Mesothelial cell of epicardium (in vitro differentiated cells): ENCODE results near the gene RSBN1. TPM values are rescaled to one million over a fixed set of nuclear protein-coding genes. Genes with fewer than 3 reads are reported as not detected.
"Not testable (repeated sequence)": the region's sequence is repeated elsewhere in the genome, so short reads cannot be mapped to it uniquely, and the experiment has no call there.

Source experiments
- DNase-seq, 2 experiments: peaks; one replicate each; pipeline ENCODE4 v3.0.0; 2021; ENCODE audit warnings: low spot score in 2 of 2; ENCODE audit not compliant: unreplicated experiment in 2 of 2
- H3K27ac Mint-ChIP-seq: 2 replicates; pipeline ENCODE4 v1.8.0; 2021; ENCODE audit warnings: mixed read lengths
- H3K27me3 Mint-ChIP-seq: 2 replicates; pipeline ENCODE4 v1.8.0; 2021; ENCODE audit warnings: low read depth, mixed read lengths
- H3K36me3 Mint-ChIP-seq: 2 replicates; pipeline ENCODE4 v1.8.0; 2021; ENCODE audit warnings: mixed read lengths
- H3K4me1 Mint-ChIP-seq: 2 replicates; pipeline ENCODE4 v1.8.0; 2021; ENCODE audit warnings: mixed read lengths
- H3K4me3 Mint-ChIP-seq: 2 replicates; pipeline ENCODE4 v1.8.0; 2021; ENCODE audit warnings: mild to moderate bottlenecking, moderate library complexity, mixed read lengths
- H3K9me3 Mint-ChIP-seq: 2 replicates; pipeline ENCODE4 v1.8.0; 2021; ENCODE audit warnings: mixed read lengths
- CTCF ChIP-seq: fragments of 200-600 bp; sonication (generic); IDR thresholded peaks from one replicate; pipeline ENCODE4 v1.5.0; 2021; ENCODE audit warnings: antibody characterized with exemption; ENCODE audit not compliant: unreplicated experiment
- total RNA-seq: library from RNA; stranded (reverse); gene quantifications from 3 replicates; pipeline ENCODE4 v1.2.1, GENCODE V29; 2021

The RSBN1 gene
- total RNA-seq, 1 donor from 2014 or later: 23.7 TPM

DNA sequence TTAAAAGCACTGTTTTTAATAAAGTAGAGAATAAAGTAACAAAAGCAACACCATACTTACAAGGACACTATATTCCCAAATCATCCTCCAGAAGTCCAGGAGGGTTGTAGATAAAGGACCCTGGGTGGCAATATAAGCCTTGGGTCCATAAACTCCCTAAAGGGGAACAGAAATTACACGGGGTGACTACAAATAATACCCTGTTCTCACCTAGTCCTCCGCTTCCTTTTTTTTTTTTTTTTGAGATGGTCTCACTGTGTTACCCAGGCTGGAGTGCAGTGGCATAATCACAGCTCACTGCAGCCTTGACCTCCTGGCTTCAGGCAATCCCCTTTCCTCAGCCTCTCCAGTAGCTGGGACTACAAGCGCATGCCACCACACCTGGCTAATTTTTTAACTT lies 46.1 kb upstream of the RSBN1 start:
- DNase-seq: no peak
- H3K27ac Mint-ChIP-seq: no peak overlapping the region

GRCh38 chr1:113857776-113858175 lies 45.5 kb upstream of the RSBN1 start:
- DNase-seq: no peak
- no peak for TF ChIP-seq CTCF
- H3K9me3 Mint-ChIP-seq: no peaks in the 10 kb centered on the region
- H3K27me3 Mint-ChIP-seq: no peaks in the 10 kb centered on the region
- H3K36me3 Mint-ChIP-seq: no peaks in the 10 kb centered on the region
- no peak overlapping the region for H3K27ac Mint-ChIP-seq
- no peak overlapping the region for H3K4me3 Mint-ChIP-seq
- H3K4me1 Mint-ChIP-seq: peaks cover 2% of the 10 kb centered on the region

More for the DNA sequence above, 46.1 kb upstream of the RSBN1 start:
- H3K4me1 Mint-ChIP-seq: peaks cover 2% of the 10 kb centered on the region
- no peak overlapping the region for H3K4me3 Mint-ChIP-seq
- H3K36me3 Mint-ChIP-seq: no peaks in the 10 kb centered on the region
- H3K27me3 Mint-ChIP-seq: no peaks in the 10 kb centered on the region
- H3K9me3 Mint-ChIP-seq: no peaks in the 10 kb centered on the region
- TF ChIP-seq CTCF: no peak

- H3K4me1 Mint-ChIP-seq: peaks cover 2% of the 10 kb centered on the region
- no peak for DNase-seq
- no peak overlapping the region for H3K4me3 Mint-ChIP-seq
- no peak overlapping the region for H3K27ac Mint-ChIP-seq
- H3K27me3 Mint-ChIP-seq: no peaks in the 10 kb centered on the region
- H3K36me3 Mint-ChIP-seq: no peaks in the 10 kb centered on the region
- no peak for TF ChIP-seq CTCF
- no peaks in the 10 kb centered on the region for H3K9me3 Mint-ChIP-seq
These were observed 44.1 kb upstream of the RSBN1 start for GRCh38 chr1:113856401-113856790.

- H3K36me3 Mint-ChIP-seq: no peaks in the 10 kb centered on the region
- H3K4me3 Mint-ChIP-seq: no peak overlapping the region
- peaks cover 2% of the 10 kb centered on the region for H3K4me1 Mint-ChIP-seq
- no peaks in the 10 kb centered on the region for H3K9me3 Mint-ChIP-seq
- DNase-seq: no peak
- no peak overlapping the region for H3K27ac Mint-ChIP-seq
- no peak for TF ChIP-seq CTCF
- H3K27me3 Mint-ChIP-seq: no peaks in the 10 kb centered on the region
These were observed 43.5 kb upstream of the RSBN1 start for GRCh38 chr1:113855630-113856400.

- TF ChIP-seq CTCF: no peak
- no peaks in the 10 kb centered on the region for H3K4me1 Mint-ChIP-seq
- H3K27ac Mint-ChIP-seq: no peak overlapping the region
- H3K27me3 Mint-ChIP-seq: no peaks in the 10 kb centered on the region
- H3K9me3 Mint-ChIP-seq: no peaks in the 10 kb centered on the region
- DNase-seq: no peak
- H3K4me3 Mint-ChIP-seq: no peak overlapping the region
- no peaks in the 10 kb centered on the region for H3K36me3 Mint-ChIP-seq
These were observed 42.0 kb upstream of the RSBN1 start for GRCh38 chr1:113854234-113854633.

GRCh38 chr1:113852694-113853093 lies 40.4 kb upstream of the RSBN1 start:
- not testable (repeated sequence) for H3K27me3 Mint-ChIP-seq, H3K27ac Mint-ChIP-seq, DNase-seq, H3K9me3 Mint-ChIP-seq, H3K4me3 Mint-ChIP-seq, H3K4me1 Mint-ChIP-seq, H3K36me3 Mint-ChIP-seq
